Bronchial epithelial cell (primary cell): Measurements from ENCODE around the gene KIF25. TPM values are rescaled to one million over a fixed set of nuclear protein-coding genes. Genes with fewer than 3 reads are reported as not detected.

Source experiments
- DNase-seq: peaks from one replicate; pipeline ENCODE4 v3.0.0-alpha.2; 2010; ENCODE audit warnings: low read depth
- FAIRE-seq: peaks from 2 replicates; lab custom pipeline; 2011; peaks lifted over from hg19 to GRCh38; lab: Jason Lieb, UNC
- H3K27me3 ChIP-seq: 2 replicates; pipeline ENCODE4 v1.5.1; 2011; ENCODE audit warnings: low read length; ENCODE audit not compliant: control insufficient read depth, insufficient read depth
- H3K36me3 ChIP-seq: 2 replicates; pipeline ENCODE4 v1.5.1; 2011; ENCODE audit warnings: low read length; ENCODE audit not compliant: control insufficient read depth, insufficient read depth
- H3K4me3 ChIP-seq: 2 replicates; pipeline ENCODE4 v1.5.1; 2011; ENCODE audit warnings: mild to moderate bottlenecking, low read depth, low read length, control low read depth
- CTCF ChIP-seq: IDR thresholded peaks from 2 replicates; pipeline ENCODE4 v1.5.1; 2011; ENCODE audit warnings: mild to moderate bottlenecking, moderate library complexity, low read length, control low read depth, inconsistent platforms; ENCODE audit not compliant: insufficient read depth, severe bottlenecking
- total RNA-seq: library from RNA; depleted of rRNA; stranded (reverse); fragments of >200 nt; gene quantifications from 2 replicates; pipeline ENCODE4 v1.2.1, GENCODE V29; 2014

The KIF25 gene
- total RNA-seq, 1 donor from 2014 or later: not detected

- FAIRE-seq (no peak), DNase-seq (no peak)
- Histone ChIP-seq H3K27me3 (no peaks in the 10 kb centered on the region), H3K4me3 (no peak overlapping the region), H3K36me3 (no peaks in the 10 kb centered on the region)
- no peak for TF ChIP-seq CTCF
Observed at GRCh38 chr6:168056892-168057527, 59.5 kb downstream of the KIF25 start.

- Histone ChIP-seq H3K36me3 (no peaks in the 10 kb centered on the region), H3K4me3 (no peak overlapping the region), H3K27me3 (no peaks in the 10 kb centered on the region)
- DNase-seq (peak; percentile 37), FAIRE-seq (no peak)
- no peak for TF ChIP-seq CTCF
Observed at GRCh38 chr6:168057836-168058235, 60.4 kb downstream of the KIF25 start.

GRCh38 chr6:168058691-168059551 is 61.5 kb downstream of the KIF25 start:
- H3K4me3 ChIP-seq: no peak overlapping the region
- no peaks in the 10 kb centered on the region for H3K36me3 ChIP-seq
- TF ChIP-seq CTCF: no peak
- H3K27me3 ChIP-seq: no peaks in the 10 kb centered on the region
- DNase-seq (no peak), FAIRE-seq (no peak)

- Histone ChIP-seq H3K27me3 (no peaks in the 10 kb centered on the region), H3K36me3 (no peaks in the 10 kb centered on the region), H3K4me3 (no peak overlapping the region)
- no peak for FAIRE-seq
- peak; percentile 23 for DNase-seq
- peak; percentile 61 for TF ChIP-seq CTCF
Observed at GRCh38 chr6:168060521-168060931, 63.1 kb downstream of the KIF25 start.

GRCh38 chr6:168061269-168062210 is 64.1 kb downstream of the KIF25 start:
- DNase-seq (peak; percentile 20), FAIRE-seq (peak; percentile 50)
- no peaks in the 10 kb centered on the region for H3K36me3 ChIP-seq
- H3K27me3 ChIP-seq: no peaks in the 10 kb centered on the region
- TF ChIP-seq CTCF: no peak
- no peak overlapping the region for H3K4me3 ChIP-seq
